Activated T-cell treated with anti-CD3 and anti-CD28 coated beads, Interleukin-2, amount 50 U/mL, for 1 hour (primary cell): ENCODE results near the gene CMTR2.

Experiments used
- DNase-seq: peaks from one replicate; pipeline ENCODE4 v3.0.0-alpha.2; 2020

The CMTR2 gene

DNA sequence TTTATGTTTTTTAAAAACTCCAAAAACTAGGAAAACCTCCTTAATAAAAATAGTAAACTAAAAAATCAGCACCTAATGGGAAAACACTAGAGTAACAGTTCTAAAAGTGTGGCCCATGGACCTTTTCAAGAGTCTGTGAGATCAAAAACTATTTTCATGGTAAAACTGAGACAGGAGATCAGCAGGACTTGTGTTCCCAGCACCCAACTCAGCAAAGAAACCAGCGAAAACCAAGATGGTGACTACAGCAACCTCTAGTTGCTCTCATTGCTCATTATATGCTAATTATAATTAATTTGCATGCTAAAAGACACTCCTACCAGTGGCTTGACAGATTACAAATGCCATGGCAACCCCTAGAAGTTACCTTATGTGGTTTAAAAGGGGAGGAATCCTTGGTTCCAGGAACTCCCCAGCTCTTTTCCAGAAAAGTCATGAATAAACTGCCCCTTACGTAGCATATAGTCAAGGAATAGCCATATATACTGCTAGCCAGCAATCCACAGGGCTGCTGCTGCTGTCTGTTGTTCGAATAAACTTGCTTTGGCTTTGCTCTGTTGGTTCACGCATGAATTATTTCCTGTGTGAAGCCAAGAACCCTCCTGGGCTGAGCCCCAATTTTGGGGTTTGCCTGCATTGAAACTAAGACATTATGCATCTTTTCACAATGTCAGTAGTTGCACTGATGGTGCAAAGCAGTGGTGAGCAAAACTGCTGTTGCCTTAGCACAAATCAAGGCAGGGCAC lies 12.4 kb downstream of the CMTR2 start:
- no peak for DNase-seq

DNA sequence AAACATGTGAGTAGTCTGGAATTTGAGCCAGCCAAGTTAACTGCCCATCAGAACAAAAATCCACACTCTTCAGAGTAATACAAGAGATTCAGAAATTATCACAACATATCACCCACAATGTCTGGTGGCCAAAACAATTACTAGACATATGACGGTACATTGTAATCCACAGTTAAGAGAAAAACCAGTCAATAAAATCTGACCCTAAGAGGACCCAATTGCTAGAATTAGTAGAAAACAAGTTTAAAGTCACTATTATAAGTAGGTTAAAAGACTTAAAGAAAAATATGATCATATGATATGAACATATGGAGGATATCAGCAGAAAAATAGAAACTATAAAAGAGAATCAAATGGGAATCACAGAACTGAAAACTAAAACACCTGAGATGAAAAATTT lies 15.8 kb downstream of the CMTR2 start:
- DNase-seq = no peak

DNA sequence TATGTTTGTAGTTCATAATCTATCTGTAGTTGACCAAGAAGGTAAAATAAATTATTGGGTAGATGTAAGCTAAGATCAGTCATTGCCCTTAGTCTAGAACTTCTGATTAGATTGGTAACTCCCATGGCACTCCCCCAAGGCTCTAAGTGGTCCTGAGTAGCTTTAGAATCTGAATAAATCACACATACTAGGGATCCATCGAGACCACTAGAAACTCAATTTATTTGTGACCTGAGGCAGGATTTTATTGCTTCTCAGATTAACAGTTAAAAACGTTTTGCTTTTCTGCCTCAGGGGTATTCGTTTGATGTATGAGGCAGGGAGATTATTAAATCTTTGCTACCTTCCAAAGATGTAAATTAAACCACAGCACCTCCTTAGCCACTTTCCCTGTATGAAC lies 24.9 kb downstream of the CMTR2 start:
- DNase-seq = no peak

DNA sequence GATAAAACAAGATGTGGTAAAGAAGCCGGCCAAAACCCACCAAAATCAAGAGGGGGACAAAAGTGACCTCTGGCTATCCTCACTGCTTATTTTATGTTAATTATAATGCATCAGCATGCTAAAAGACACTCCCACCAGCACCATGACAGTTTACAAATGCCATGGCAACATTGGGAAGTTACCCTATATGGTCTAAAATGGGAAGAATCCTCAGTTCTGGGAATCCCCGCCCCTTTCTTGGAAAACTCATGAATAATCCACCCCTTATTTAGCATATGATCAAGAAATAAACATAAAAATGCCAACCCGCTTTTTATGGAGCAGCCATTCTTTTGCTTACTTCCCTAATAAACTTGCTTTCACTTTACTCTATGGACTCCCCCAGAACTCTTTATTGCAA lies 25.6 kb downstream of the CMTR2 start:
- DNase-seq = no peak

DNA sequence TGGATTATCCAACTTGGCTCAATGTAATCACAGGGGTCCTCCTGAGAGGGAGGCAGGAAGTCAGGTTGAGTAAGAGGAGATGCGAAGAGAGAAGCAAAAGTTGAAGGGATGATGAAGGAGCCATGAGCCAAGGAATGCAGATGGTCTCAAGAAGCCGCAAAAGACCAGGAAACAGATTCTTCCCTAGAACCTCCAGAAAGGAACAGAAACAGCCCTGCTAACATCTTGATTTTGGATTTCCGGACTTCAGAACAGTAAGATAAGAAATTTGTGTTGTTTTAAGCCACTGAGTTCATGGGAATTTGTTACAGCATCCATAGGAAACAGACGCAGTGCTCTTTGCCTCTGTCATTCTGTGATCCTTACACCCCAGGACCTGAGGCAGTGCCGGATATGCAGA lies 26.8 kb downstream of the CMTR2 start:
- DNase-seq = no peak

DNA sequence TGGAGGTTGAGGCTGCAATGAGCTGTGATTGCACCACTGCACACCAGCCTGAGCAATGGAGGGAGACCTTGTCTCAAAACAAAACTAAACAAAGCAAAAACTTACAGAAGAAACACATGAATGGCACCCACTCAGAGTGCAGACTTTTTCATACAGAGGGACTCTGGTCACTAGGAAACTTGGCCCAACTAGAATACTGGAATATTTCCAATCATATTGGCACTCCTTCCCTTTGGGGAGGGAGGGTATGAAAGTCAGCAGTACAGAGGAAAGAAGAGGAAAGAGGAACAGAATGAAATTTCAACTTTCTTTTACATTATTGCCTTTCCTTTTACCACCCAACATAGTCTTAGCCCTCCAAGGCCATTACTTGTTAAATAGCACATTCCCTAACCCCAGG lies 28.2 kb downstream of the CMTR2 start:
- DNase-seq = no peak

DNA sequence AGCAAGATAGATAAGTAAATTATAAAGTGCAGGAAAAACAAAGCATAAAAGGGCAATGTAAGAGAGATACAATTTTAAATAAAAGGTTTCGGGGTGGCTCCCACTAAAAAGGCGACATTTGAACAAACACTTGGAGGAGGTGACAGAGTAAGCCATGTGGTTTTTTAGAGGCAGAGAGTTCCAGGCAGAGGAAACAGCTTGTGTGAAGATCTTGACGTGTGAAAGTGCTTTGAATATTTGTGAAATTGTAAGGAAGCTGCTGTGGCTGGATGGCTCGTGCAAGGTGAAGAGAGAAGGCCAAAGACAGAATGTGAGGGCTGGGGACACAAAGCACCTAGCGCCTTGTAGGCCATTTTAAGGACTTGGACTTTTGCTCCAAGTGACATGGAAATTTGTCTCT lies 30.1 kb downstream of the CMTR2 start:
- no peak for DNase-seq

DNA sequence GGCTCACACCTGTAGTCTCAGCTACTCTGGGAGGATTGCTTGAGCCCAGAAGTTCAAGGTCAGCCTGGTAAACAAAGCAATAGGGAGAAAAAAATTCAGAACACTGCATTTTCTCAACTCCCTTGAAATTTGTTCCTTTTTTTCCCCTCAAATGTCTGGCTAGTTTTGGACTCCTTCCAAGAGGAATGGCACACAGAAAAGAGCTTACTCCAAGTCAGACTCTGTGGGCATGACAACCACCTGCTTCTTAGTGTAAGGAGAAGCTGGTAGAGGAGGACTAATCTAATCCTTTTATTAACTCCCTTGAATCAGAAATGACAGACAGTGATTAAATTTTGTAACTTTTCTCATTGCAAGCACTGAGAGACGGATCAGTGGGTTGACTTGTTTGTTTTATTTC lies 30.8 kb downstream of the CMTR2 start:
- DNase-seq = no peak

DNA sequence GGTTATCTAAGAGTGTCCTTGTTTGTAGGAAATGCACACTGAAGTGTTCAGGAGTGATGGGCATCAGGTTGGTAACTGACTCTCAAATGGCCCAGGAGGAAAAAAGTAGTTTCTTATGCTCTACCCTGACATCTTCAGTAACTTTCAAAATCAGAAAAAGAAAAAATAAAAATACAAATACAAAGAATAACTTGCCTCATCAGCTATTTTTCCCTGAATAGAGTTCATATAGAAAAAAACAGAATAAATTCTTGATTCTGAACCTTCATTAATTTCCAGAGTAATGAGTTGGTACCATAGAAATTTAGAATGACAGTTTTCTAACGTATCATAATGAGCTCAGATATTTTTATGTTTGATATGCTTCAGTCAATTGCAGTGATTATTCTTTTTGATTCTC lies 31.4 kb downstream of the CMTR2 start:
- DNase-seq = no peak

DNA sequence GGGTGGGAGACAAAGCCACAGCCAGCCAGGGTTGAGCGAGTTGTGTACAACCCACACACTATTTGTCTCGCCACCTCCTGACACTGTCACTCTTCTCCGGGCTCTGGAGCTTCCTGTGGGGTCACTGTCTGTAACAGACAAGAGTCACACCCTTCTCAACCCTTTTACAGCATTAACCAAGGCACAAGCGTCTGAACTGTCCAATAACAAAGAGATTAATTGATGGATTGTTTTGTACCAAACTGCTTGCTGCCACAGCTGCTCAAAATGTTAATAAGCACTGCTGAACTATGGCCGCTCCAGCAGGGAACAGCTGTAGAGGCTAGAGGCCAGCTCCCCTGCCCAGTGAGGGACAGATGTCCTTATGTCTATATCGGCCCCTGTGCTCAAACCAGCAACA lies 33.5 kb downstream of the CMTR2 start:
- no peak for DNase-seq

DNA sequence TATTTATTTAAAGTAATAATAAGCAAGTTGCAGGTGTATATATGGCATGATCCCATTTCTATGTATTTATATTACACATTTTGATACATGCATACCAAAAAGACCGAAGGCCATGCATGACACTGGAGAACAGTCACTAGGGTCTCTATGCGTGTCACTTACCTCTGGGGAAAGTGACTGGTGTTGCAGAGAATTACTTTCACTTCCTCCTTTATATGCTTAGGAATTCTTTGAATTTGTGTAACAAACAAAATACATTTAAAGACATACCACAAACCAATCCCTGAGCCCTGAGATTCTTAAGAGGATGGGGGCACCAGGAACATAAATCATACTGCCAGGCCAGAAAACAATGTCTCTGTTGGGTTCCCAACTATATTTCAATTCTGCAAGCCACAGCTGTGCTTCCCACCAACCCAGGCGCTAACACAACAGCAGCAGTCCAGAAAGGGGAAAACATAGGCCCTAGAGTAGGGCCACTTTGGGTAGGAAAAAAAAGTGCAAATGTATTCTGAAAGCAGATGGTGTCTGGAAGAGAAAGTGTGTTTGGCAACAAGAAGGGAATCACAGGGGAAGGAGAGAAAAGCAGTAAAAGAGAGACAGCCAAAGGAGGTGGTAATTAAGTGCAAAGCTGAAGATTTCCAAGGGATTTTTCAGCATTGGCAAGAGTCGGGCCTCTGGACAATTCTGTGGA lies 34.2 kb downstream of the CMTR2 start:
- no peak for DNase-seq

DNA sequence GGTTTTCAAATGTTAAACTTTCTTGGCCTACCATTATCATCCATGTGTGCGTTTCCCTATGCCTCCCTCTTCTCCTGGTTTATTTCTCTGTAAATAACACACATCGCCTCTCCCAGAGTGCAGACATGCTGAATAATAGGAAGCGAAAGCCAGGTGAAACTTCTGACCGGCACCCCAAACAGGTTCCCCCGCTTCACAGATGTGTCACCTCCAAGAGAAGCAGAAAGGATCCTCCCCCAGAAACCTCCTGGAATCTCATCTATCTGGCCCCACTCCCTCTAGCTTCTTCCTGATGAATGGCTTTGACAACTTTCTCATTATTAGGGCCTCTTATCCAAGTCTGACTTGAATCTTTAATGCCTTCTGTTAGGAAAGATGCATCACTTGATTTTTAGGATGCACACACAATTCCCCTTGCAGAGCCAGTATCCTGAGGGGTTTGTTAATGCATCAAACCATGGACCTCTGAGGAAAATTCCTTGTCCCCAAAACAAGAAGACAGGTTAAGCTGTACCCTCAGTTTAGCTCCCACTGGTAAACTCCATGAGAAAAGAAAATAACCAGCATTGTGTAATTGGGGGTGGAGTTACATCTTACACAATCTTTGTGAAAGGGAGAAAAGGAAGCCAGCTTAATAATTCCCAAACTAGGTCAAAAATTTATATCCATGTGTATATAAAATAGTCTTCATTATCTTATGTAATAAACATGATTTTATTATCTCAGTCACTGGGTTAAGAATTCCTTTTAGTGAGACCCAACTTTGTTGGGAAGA lies 38.6 kb downstream of the CMTR2 start:
- DNase-seq = no peak

DNA sequence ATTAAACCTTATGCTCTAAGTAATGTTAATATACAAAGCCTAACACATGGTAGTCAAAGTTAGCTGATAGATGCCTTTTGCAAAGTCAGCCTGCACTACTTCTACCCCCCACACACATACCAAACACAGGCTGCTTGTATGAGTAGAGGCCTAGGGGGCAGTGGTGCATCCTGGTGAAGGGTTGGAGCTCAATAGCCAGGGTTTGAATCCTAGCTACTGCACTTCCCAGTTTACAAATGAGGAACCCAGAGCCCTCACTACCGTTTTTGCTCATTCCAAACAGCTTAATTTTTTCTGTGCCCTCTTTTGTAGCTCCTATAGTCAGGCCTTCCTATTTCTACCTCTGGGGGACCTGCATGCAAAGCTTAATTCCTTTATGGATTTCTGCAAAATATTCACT lies 39.8 kb downstream of the CMTR2 start:
- DNase-seq = no peak

DNA sequence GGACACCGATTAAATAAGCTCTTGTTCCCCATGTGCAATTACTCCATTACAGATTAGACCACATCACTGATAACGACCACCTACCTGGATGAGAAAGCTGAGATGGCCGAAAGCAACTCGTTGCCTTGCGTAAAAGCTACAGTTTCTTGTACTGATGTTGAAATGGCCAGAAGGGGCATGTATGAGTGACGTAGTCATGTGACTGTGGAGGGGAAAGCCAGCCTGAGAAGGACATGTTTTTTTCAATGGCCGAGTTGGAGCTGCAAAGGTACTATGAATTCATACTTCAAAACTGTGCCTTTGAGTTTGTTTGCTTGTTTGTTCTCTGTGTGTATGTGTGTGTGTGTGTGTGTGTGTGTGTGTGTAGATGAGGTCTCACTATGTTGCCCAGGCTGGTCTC lies 41.7 kb downstream of the CMTR2 start:
- DNase-seq = no peak

DNA sequence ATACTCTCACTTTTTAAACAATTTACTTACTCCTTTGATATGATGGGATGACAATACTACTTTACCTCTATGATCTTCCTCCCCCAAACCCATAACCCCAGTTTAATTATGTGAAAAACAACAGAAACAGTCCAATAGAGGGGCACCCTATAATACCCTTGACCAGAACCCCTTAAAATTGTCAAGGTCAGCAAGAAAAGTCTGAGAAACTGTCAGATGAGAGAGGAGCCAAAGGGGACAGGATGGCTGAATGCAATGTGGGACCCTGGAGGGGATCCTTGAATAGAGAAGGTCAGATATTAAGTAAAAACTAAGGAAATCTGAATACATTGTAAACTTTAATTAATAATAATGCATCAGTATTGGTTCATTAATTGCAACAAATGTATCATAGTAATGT lies 42.9 kb downstream of the CMTR2 start:
- no peak for DNase-seq

DNA sequence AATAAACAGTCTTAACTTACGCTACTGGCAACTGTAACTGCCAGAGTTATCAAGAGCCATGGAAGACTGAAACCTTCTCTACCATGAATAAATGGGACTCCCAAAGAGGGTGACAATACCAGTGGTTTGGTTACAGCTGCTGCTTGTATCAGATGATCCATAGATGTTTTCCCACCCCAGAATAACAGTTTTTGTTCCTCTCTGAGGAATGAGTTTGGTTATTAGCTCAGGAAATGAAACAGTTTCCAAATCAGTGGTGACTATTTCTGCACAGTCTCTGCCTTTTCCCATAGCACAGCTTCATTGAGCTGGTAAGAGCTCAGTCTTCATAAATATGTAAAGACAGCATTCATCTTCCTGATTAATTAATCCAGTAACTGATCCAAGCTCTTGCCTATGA lies 44.7 kb downstream of the CMTR2 start:
- DNase-seq = no peak

DNA sequence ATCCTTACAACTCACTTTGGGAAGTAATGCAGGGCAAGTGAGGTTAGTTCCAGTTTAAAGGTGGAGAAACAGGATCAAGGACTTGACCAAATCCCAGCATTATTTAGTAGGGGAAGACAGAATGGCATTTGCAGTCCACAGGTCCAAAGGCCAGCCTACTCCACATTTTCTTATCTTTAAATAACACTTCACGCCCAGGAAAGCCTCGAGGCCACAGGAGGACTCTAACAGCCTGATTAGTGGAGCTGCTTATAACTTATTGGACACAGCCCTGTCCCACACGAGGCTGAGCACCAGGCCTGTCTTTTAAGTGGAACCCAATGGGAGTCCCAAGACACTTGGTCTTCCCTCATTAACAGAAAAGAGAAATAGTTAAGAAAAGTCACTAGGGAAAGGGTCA lies 46.6 kb downstream of the CMTR2 start:
- DNase-seq = no peak

DNA sequence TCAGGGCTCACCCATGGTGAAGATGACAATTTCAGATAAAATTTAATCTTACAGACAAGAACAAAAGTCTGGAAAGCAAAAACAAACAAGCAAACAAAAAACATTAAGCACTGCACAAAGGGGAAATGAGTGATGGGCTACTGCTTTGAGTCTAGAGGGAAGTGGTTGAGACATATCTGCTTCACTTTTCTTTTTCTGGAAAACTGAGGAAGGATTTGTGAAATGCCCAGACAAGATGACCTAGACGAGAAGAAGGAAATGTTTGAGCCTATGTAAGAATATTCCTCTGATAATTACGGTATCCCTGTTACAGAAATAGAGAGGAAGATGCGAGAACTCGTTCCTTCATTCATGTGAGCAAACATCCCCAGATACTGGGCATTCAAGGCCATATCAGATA lies 47.2 kb downstream of the CMTR2 start:
- no peak for DNase-seq
